GM20000 (cell line): ENCODE data around the gene OR10T2.

Experiments
- DNase-seq: peaks from one replicate; pipeline ENCODE4 v3.0.0; 2012; ENCODE audit warnings: low spot score
- CTCF ChIP-seq: IDR thresholded peaks from 2 replicates; pipeline ENCODE4 v1.5.1; 2012; ENCODE audit warnings: mild to moderate bottlenecking, control low read depth; ENCODE audit errors: extremely low read depth, missing control alignments

The OR10T2 gene

GRCh38 chr1:158417586-158417985, 18.3 kb upstream of the OR10T2 start:
- TF ChIP-seq CTCF: no peak
- DNase-seq: no peak

GRCh38 chr1:158414651-158415345, 15.5 kb upstream of the OR10T2 start:
- no peak for TF ChIP-seq CTCF

GRCh38 chr1:158407092-158407491, 7.8 kb upstream of the OR10T2 start:
- no peak for TF ChIP-seq CTCF

More at GRCh38 chr1:158414651-158415345, 15.5 kb upstream of the OR10T2 start:
- no peak for DNase-seq

GRCh38 chr1:158400871-158401270, 1.6 kb upstream of the OR10T2 start:
- no peak for TF ChIP-seq CTCF
- no peak for DNase-seq

More at GRCh38 chr1:158407092-158407491, 7.8 kb upstream of the OR10T2 start:
- DNase-seq: no peak

GRCh38 chr1:158396646-158397045, 2.6 kb downstream of the OR10T2 start:
- TF ChIP-seq CTCF: no peak
- no peak for DNase-seq

- DNase-seq: no peak
- TF ChIP-seq CTCF: no peak
Observed at GRCh38 chr1:158393476-158393875, 5.8 kb downstream of the OR10T2 start.

- TF ChIP-seq CTCF: no peak
- DNase-seq: no peak
Observed at GRCh38 chr1:158391099-158391498, 8.2 kb downstream of the OR10T2 start.
